Naive thymus-derived CD4-positive, alpha-beta T cell (primary cell): ENCODE data around the gene TYW1. TPM values are rescaled to one million over a fixed set of nuclear protein-coding genes. Genes with fewer than 3 reads are reported as not detected.
A peak's percentile ranks its signal among the peaks of the same experiment; 100 is the strongest.
"Not testable (repeated sequence)": the region's sequence is repeated elsewhere in the genome, so short reads cannot be mapped to it uniquely, and the experiment has no call there.

Source experiments
- ATAC-seq: fragments of 150-1000 bp; cut with Tn5 transposase; 2 replicates; pipeline ENCODE4 v1.10.0; 2021; ENCODE audit warnings: mild to moderate bottlenecking, moderate library complexity
- CTCF ChIA-PET: fragments of 350-600 bp; sonication (Branson Sonifier 250); formaldehyde crosslinking; loops from one replicate; lab custom pipeline; 2021; ENCODE audit warnings: antibody characterized with exemption; lab: Charles Lee
- POLR2A ChIA-PET: fragments of 350-600 bp; sonication (Branson Sonifier 250); formaldehyde crosslinking; loops from one replicate; lab custom pipeline; 2021; ENCODE audit warnings: antibody characterized with exemption, inconsistent platforms; lab: Charles Lee
- DNase-seq, 9 donors: peaks; one replicate each; pipeline versions ENCODE4 v3.0.0 to v3.0.0-alpha.2; 2020 to 2022; ENCODE audit warnings: mixed read lengths in 1 of 9
- H3K27ac ChIP-seq: one replicate; pipeline ENCODE4 v1.7.0; 2013; ENCODE audit warnings: mild to moderate bottlenecking, low read depth, low read length, moderate library complexity
- H3K27me3 ChIP-seq, 2 donors: one replicate each; pipeline ENCODE4 v1.7.0; 2013; ENCODE audit warnings: low read length in 2 of 2, mild to moderate bottlenecking in 2 of 2, moderate library complexity in 2 of 2; ENCODE audit not compliant: control insufficient read depth in 2 of 2, insufficient read depth in 2 of 2
- H3K36me3 ChIP-seq, 3 experiments: 1 replicate in 2 of 3; 2 replicates in 1 of 3; pipeline ENCODE4 v1.7.0; 2013; ENCODE audit warnings: low read length in 3 of 3, mild to moderate bottlenecking in 3 of 3, moderate library complexity in 1 of 3; ENCODE audit not compliant: insufficient read depth in 3 of 3, control insufficient read depth in 2 of 3
- H3K4me1 ChIP-seq, 2 donors: one replicate each; pipeline ENCODE4 v1.7.0; 2013; ENCODE audit warnings: low read length in 2 of 2, mild to moderate bottlenecking in 2 of 2, moderate library complexity in 1 of 2; ENCODE audit not compliant: control insufficient read depth in 2 of 2, insufficient read depth in 2 of 2
- H3K4me3 ChIP-seq: 2 replicates; pipeline ENCODE4 v1.7.0; 2013; ENCODE audit warnings: mild to moderate bottlenecking, low read length
- H3K9me3 ChIP-seq, 3 experiments: 1 replicate in 2 of 3; 2 replicates in 1 of 3; pipeline ENCODE4 v1.7.0; 2013; ENCODE audit warnings: low read length in 3 of 3; ENCODE audit not compliant: control insufficient read depth in 2 of 3
- H3K27ac Mint-ChIP-seq, 9 donors: one replicate each; pipeline ENCODE4 v1.8.0; 2020 to 2022; ENCODE audit warnings: mixed read lengths in 9 of 9, mild to moderate bottlenecking in 8 of 9, moderate library complexity in 5 of 9, inconsistent platforms in 2 of 9
- H3K27me3 Mint-ChIP-seq, 5 donors: one replicate each; pipeline ENCODE4 v1.8.0; 2021 to 2022; ENCODE audit warnings: mixed read lengths in 5 of 5, mild to moderate bottlenecking in 1 of 5
- H3K36me3 Mint-ChIP-seq, 5 donors: one replicate each; pipeline ENCODE4 v1.8.0; 2020 to 2022; ENCODE audit warnings: mixed read lengths in 5 of 5, mild to moderate bottlenecking in 3 of 5, inconsistent platforms in 1 of 5
- H3K4me1 Mint-ChIP-seq, 7 donors: one replicate each; pipeline ENCODE4 v1.8.0; 2020 to 2022; ENCODE audit warnings: mixed read lengths in 7 of 7, mild to moderate bottlenecking in 3 of 7, inconsistent platforms in 1 of 7
- H3K4me3 Mint-ChIP-seq, 10 donors: one replicate each; pipeline ENCODE4 v1.8.0; 2020 to 2022; ENCODE audit warnings: mild to moderate bottlenecking in 10 of 10, mixed read lengths in 10 of 10, moderate library complexity in 6 of 10, inconsistent platforms in 2 of 10
- H3K9me3 Mint-ChIP-seq, 11 donors: one replicate each; pipeline ENCODE4 v1.8.0; 2020 to 2022; ENCODE audit warnings: mixed read lengths in 11 of 11, mild to moderate bottlenecking in 4 of 11, inconsistent platforms in 1 of 11, moderate library complexity in 1 of 11
- intact Hi-C, 2 donors: fragments of 100-400 bp; cut with micrococcal nuclease; formaldehyde crosslinking; loops; one replicate each; pipeline ENCODE4 v1.15.1; 2023
- polyA plus RNA-seq, 2 donors: library from polyadenylated mRNA; unstranded; fragments of 300-500 nt; fragmentation: Illumina TruSeq; gene quantifications; one replicate each; pipeline ENCODE4 v1.2.3, GENCODE V29; 2021
- total RNA-seq, 6 experiments: library from RNA in 5 of 6; stranded (reverse) in 5 of 6; gene quantifications; 1 replicate in 5 of 6; 2 replicates in 1 of 6; pipeline ENCODE4 v1.2.3 and lab custom pipeline; 2021 to 2026

Gene TYW1
- total and polyA plus RNA-seq, 7 experiments from 2014 or later = 20.2 to 29.4 (median 25.0) TPM

GRCh38 chr7:67104937-67105336 is 108.3 kb downstream of the TYW1 start:
- POLR2A ChIA-PET, H3K4me3 ChIP-seq, H3K27ac ChIP-seq, CTCF ChIA-PET, H3K9me3 ChIP-seq, intact Hi-C loops, H3K9me3 Mint-ChIP-seq, H3K27me3 Mint-ChIP-seq, H3K36me3 ChIP-seq, H3K27me3 ChIP-seq, H3K4me1 ChIP-seq: not testable (repeated sequence)
- DNase-seq (peak in 2 of 9 donors; percentile 3 to 4), ATAC-seq (peak; percentile 60)
- H3K36me3 Mint-ChIP-seq = peaks cover 8 to 43% (median 32%) of the 10 kb centered on the region in 5 donors
- H3K4me3 Mint-ChIP-seq = peak overlapping the region in 5 of 10 donors; percentile 26 to 72 (median 56)
- peaks cover 9 to 49% (median 26%) of the 10 kb centered on the region in 7 donors for H3K4me1 Mint-ChIP-seq
- H3K27ac Mint-ChIP-seq = peak overlapping the region; percentile 15 to 88 (median 80)

- Mint-ChIP-seq H3K9me3 (peaks cover 0 to 2% (median 0%) of the 10 kb centered on the region in 11 donors), H3K27me3 (no peaks in the 10 kb centered on the region), H3K36me3 (peaks cover 8 to 43% (median 36%) of the 10 kb centered on the region in 5 donors), H3K4me3 (peak overlapping the region in 8 of 10 donors; percentile 11 to 72 (median 44)), H3K4me1 (peaks cover 9 to 45% (median 26%) of the 10 kb centered on the region in 7 donors), H3K27ac (peak overlapping the region in 8 of 9 donors; percentile 41 to 88 (median 80))
- Histone ChIP-seq H3K27ac (peak overlapping the region; percentile 33), H3K27me3 (no peaks in the 10 kb centered on the region), H3K9me3 (no peaks in the 10 kb centered on the region), H3K4me3 (no peak overlapping the region), H3K36me3 (no peaks in the 10 kb centered on the region), H3K4me1 (peaks cover 0 to 9% of the 10 kb centered on the region in 2 donors)
- DNase-seq (no peak), ATAC-seq (no peak)
- intact Hi-C loops = no loop called here
- CTCF ChIA-PET = no interaction called here
- POLR2A ChIA-PET = no interaction called here
Observed at GRCh38 chr7:67105377-67105776, 108.7 kb downstream of the TYW1 start.

- POLR2A ChIA-PET, H3K27ac Mint-ChIP-seq, H3K9me3 Mint-ChIP-seq, DNase-seq, H3K4me3 Mint-ChIP-seq, intact Hi-C loops, H3K4me3 ChIP-seq, H3K36me3 ChIP-seq, H3K27ac ChIP-seq, H3K4me1 ChIP-seq, H3K27me3 Mint-ChIP-seq, CTCF ChIA-PET, H3K9me3 ChIP-seq, H3K27me3 ChIP-seq: not testable (repeated sequence)
- peaks cover 8 to 39% (median 32%) of the 10 kb centered on the region in 5 donors for H3K36me3 Mint-ChIP-seq
- H3K4me1 Mint-ChIP-seq = peaks cover 9 to 38% (median 26%) of the 10 kb centered on the region in 7 donors
- ATAC-seq = peak; percentile 63
Observed at GRCh38 chr7:67106255-67106654, 109.6 kb downstream of the TYW1 start.

GRCh38 chr7:67111342-67111741 is 114.7 kb downstream of the TYW1 start:
- H3K27ac Mint-ChIP-seq = peak overlapping the region in 2 of 9 donors; percentile 10 to 65
- H3K27me3 ChIP-seq, H3K4me1 ChIP-seq, H3K36me3 ChIP-seq, CTCF ChIA-PET, POLR2A ChIA-PET, H3K9me3 Mint-ChIP-seq, H3K4me1 Mint-ChIP-seq, H3K27me3 Mint-ChIP-seq, H3K27ac ChIP-seq, ATAC-seq, H3K4me3 Mint-ChIP-seq, H3K9me3 ChIP-seq, intact Hi-C loops, H3K4me3 ChIP-seq, DNase-seq: not testable (repeated sequence)
- H3K36me3 Mint-ChIP-seq = peaks cover 0 to 23% (median 10%) of the 10 kb centered on the region in 5 donors

GRCh38 chr7:67114483-67115246 is 118.0 kb downstream of the TYW1 start:
- DNase-seq, H3K27ac ChIP-seq, H3K4me1 ChIP-seq, H3K4me1 Mint-ChIP-seq, intact Hi-C loops, POLR2A ChIA-PET, H3K36me3 ChIP-seq, H3K9me3 Mint-ChIP-seq, H3K4me3 ChIP-seq, H3K27me3 ChIP-seq, ATAC-seq, H3K9me3 ChIP-seq, CTCF ChIA-PET, H3K27me3 Mint-ChIP-seq, H3K4me3 Mint-ChIP-seq: not testable (repeated sequence)
- Mint-ChIP-seq H3K27ac (peak overlapping the region in 4 of 9 donors; percentile 17 to 70 (median 46)), H3K36me3 (peaks cover 7 to 36% (median 18%) of the 10 kb centered on the region in 5 donors)

GRCh38 chr7:67120491-67120890 is 123.9 kb downstream of the TYW1 start:
- Mint-ChIP-seq H3K27ac (peak overlapping the region in 4 of 9 donors; percentile 5 to 71 (median 20)), H3K4me1 (peaks cover 0 to 19% (median 6%) of the 10 kb centered on the region in 7 donors), H3K36me3 (peaks cover 9 to 45% (median 24%) of the 10 kb centered on the region in 5 donors)
- intact Hi-C loops = loop anchor here in 1 of 2 donors (10.0 kb wide), 1 partner anchor 184 kb away; no protein-coding TSS in a partner anchor
- H3K4me3 Mint-ChIP-seq, H3K4me1 ChIP-seq, ATAC-seq, DNase-seq, H3K9me3 ChIP-seq, H3K27me3 ChIP-seq, H3K36me3 ChIP-seq, H3K4me3 ChIP-seq, H3K27me3 Mint-ChIP-seq, H3K27ac ChIP-seq, CTCF ChIA-PET, H3K9me3 Mint-ChIP-seq: not testable (repeated sequence)
- POLR2A ChIA-PET = interaction anchor here (0.6 kb wide), 1 partner anchor 1335 kb away, joined by 3 read pairs; no protein-coding TSS in a partner anchor
